Activated CD4-positive, alpha-beta T cell treated with anti-CD3 and anti-CD28 coated beads, Interleukin-2, amount 10 ng/mL, durations not matched to agents 24 days and 14 days (primary cell): Measurements from ENCODE around the gene TNNC2. TPM values are rescaled to one million over a fixed set of nuclear protein-coding genes. Genes with fewer than 3 reads are reported as not detected.
"Not testable (repeated sequence)": the region's sequence is repeated elsewhere in the genome, so short reads cannot be mapped to it uniquely, and the experiment has no call there.

Experiments
- DNase-seq: peaks from one replicate; pipeline ENCODE4 v3.0.0; 2022
- H3K27ac Mint-ChIP-seq: one replicate; pipeline ENCODE4 v1.8.0; 2022; ENCODE audit warnings: mild to moderate bottlenecking, mixed read lengths
- H3K27me3 Mint-ChIP-seq: one replicate; pipeline ENCODE4 v1.8.0; 2022; ENCODE audit warnings: mixed read lengths
- H3K36me3 Mint-ChIP-seq: one replicate; pipeline ENCODE4 v1.8.0; 2022; ENCODE audit warnings: low read depth, mild to moderate bottlenecking, mixed read lengths
- H3K4me1 Mint-ChIP-seq: one replicate; pipeline ENCODE4 v1.8.0; 2021; ENCODE audit warnings: mixed read lengths
- H3K4me3 Mint-ChIP-seq: one replicate; pipeline ENCODE4 v1.8.0; 2022; ENCODE audit warnings: mild to moderate bottlenecking, moderate library complexity, mixed read lengths
- H3K9me3 Mint-ChIP-seq: one replicate; pipeline ENCODE4 v1.8.0; 2021; ENCODE audit warnings: mixed read lengths
- intact Hi-C: fragments of 100-400 bp; cut with micrococcal nuclease; formaldehyde crosslinking; loops from one replicate; pipeline ENCODE4 v1.15.1; 2023
- total RNA-seq: library from RNA; stranded (reverse); gene quantifications from 2 replicates; pipeline ENCODE4 v1.2.3, GENCODE V29; 2022

TNNC2 gene
- total RNA-seq: not detected in 2 replicates

GRCh38 chr20:45827030-45827652 lies at the start of gene TNNC2:
Gene TNNC2 (minus strand): TSS chr20:45827312. CDS start chr20:45827248, 64 bp downstream.
- no peak for DNase-seq
- intact Hi-C loops: no loop called here
- H3K36me3 Mint-ChIP-seq: no peaks in the 10 kb centered on the region
- H3K4me3 Mint-ChIP-seq: no peak within 1 kb of the TSS
- H3K4me1 Mint-ChIP-seq: peaks cover 16% of the 10 kb centered on the region
- peaks cover 34% of the 10 kb centered on the region for H3K27me3 Mint-ChIP-seq
- H3K27ac Mint-ChIP-seq: no peak within 1 kb of the TSS
- H3K9me3 Mint-ChIP-seq: no peaks in the 10 kb centered on the region

- intact Hi-C loops: no loop called here
- Mint-ChIP-seq H3K27me3 (no peaks in the 10 kb centered on the region), H3K27ac (no peak overlapping the region), H3K9me3 (no peaks in the 10 kb centered on the region), H3K4me3 (no peak overlapping the region), H3K4me1 (no peaks in the 10 kb centered on the region), H3K36me3 (peaks cover 4% of the 10 kb centered on the region)
- no peak for DNase-seq
These were observed 47.5 kb upstream of the TNNC2 start for GRCh38 chr20:45874576-45874975.

GRCh38 chr20:45874104-45874481 lies 47.0 kb upstream of the TNNC2 start:
- H3K4me3 Mint-ChIP-seq, H3K27me3 Mint-ChIP-seq, H3K4me1 Mint-ChIP-seq, intact Hi-C loops, H3K36me3 Mint-ChIP-seq, H3K9me3 Mint-ChIP-seq, DNase-seq: not testable (repeated sequence)
- H3K27ac Mint-ChIP-seq: peak overlapping the region; percentile 67

- no peak for DNase-seq
- Mint-ChIP-seq H3K9me3 (no peaks in the 10 kb centered on the region), H3K27ac (peak overlapping the region; percentile 67), H3K27me3 (no peaks in the 10 kb centered on the region), H3K36me3 (peaks cover 2% of the 10 kb centered on the region), H3K4me1 (no peaks in the 10 kb centered on the region), H3K4me3 (no peak overlapping the region)
- intact Hi-C loops: no loop called here
These were observed 46.4 kb upstream of the TNNC2 start for GRCh38 chr20:45873409-45874103.

GRCh38 chr20:45872626-45873025 lies 45.5 kb upstream of the TNNC2 start:
- H3K9me3 Mint-ChIP-seq: no peaks in the 10 kb centered on the region
- no peak overlapping the region for H3K27ac Mint-ChIP-seq
- intact Hi-C loops: no loop called here
- H3K4me1 Mint-ChIP-seq: no peaks in the 10 kb centered on the region
- no peaks in the 10 kb centered on the region for H3K27me3 Mint-ChIP-seq
- DNase-seq: no peak
- H3K36me3 Mint-ChIP-seq: peaks cover 2% of the 10 kb centered on the region
- no peak overlapping the region for H3K4me3 Mint-ChIP-seq

GRCh38 chr20:45867819-45868176 lies 40.7 kb upstream of the TNNC2 start:
- H3K4me3 Mint-ChIP-seq: no peak overlapping the region
- no peaks in the 10 kb centered on the region for H3K27me3 Mint-ChIP-seq
- DNase-seq: no peak
- intact Hi-C loops: no loop called here
- H3K36me3 Mint-ChIP-seq: peaks cover 7% of the 10 kb centered on the region
- H3K4me1 Mint-ChIP-seq: no peaks in the 10 kb centered on the region
- H3K9me3 Mint-ChIP-seq: no peaks in the 10 kb centered on the region
- no peak overlapping the region for H3K27ac Mint-ChIP-seq

- peaks cover 5% of the 10 kb centered on the region for H3K36me3 Mint-ChIP-seq
- no peaks in the 10 kb centered on the region for H3K4me1 Mint-ChIP-seq
- no peak for DNase-seq
- H3K27ac Mint-ChIP-seq: no peak overlapping the region
- intact Hi-C loops: no loop called here
- no peaks in the 10 kb centered on the region for H3K9me3 Mint-ChIP-seq
- H3K4me3 Mint-ChIP-seq: no peak overlapping the region
- no peaks in the 10 kb centered on the region for H3K27me3 Mint-ChIP-seq
These were observed 40.2 kb upstream of the TNNC2 start for GRCh38 chr20:45867136-45867818.

GRCh38 chr20:45866454-45866853 lies 39.3 kb upstream of the TNNC2 start:
- H3K27ac Mint-ChIP-seq: no peak overlapping the region
- peaks cover 4% of the 10 kb centered on the region for H3K36me3 Mint-ChIP-seq
- H3K9me3 Mint-ChIP-seq: no peaks in the 10 kb centered on the region
- no peak for DNase-seq
- intact Hi-C loops: no loop called here
- H3K4me3 Mint-ChIP-seq: no peak overlapping the region
- H3K4me1 Mint-ChIP-seq: no peaks in the 10 kb centered on the region
- no peaks in the 10 kb centered on the region for H3K27me3 Mint-ChIP-seq

GRCh38 chr20:45863543-45864470 lies 36.7 kb upstream of the TNNC2 start:
- no peaks in the 10 kb centered on the region for H3K27me3 Mint-ChIP-seq
- H3K27ac Mint-ChIP-seq: no peak overlapping the region
- no peaks in the 10 kb centered on the region for H3K9me3 Mint-ChIP-seq
- peaks cover 12% of the 10 kb centered on the region for H3K4me1 Mint-ChIP-seq
- H3K4me3 Mint-ChIP-seq: no peak overlapping the region
- peaks cover 13% of the 10 kb centered on the region for H3K36me3 Mint-ChIP-seq
- intact Hi-C loops: no loop called here
- DNase-seq: no peak

- Mint-ChIP-seq H3K9me3 (no peaks in the 10 kb centered on the region), H3K4me1 (peaks cover 27% of the 10 kb centered on the region), H3K27me3 (no peaks in the 10 kb centered on the region), H3K27ac (no peak overlapping the region), H3K4me3 (no peak overlapping the region), H3K36me3 (peaks cover 13% of the 10 kb centered on the region)
- DNase-seq: no peak
- intact Hi-C loops: no loop called here
These were observed 34.3 kb upstream of the TNNC2 start for GRCh38 chr20:45861221-45862075.

- H3K4me3 Mint-ChIP-seq: no peak overlapping the region
- H3K36me3 Mint-ChIP-seq: peaks cover 13% of the 10 kb centered on the region
- H3K4me1 Mint-ChIP-seq: peaks cover 30% of the 10 kb centered on the region
- H3K27ac Mint-ChIP-seq: no peak overlapping the region
- H3K9me3 Mint-ChIP-seq: no peaks in the 10 kb centered on the region
- intact Hi-C loops: no loop called here
- no peak for DNase-seq
- no peaks in the 10 kb centered on the region for H3K27me3 Mint-ChIP-seq
These were observed 33.6 kb upstream of the TNNC2 start for GRCh38 chr20:45860560-45861220.

GRCh38 chr20:45859916-45860315 lies 32.8 kb upstream of the TNNC2 start:
- Mint-ChIP-seq H3K36me3 (peaks cover 13% of the 10 kb centered on the region), H3K9me3 (no peaks in the 10 kb centered on the region), H3K27ac (no peak overlapping the region), H3K4me3 (no peak overlapping the region), H3K4me1 (peaks cover 34% of the 10 kb centered on the region), H3K27me3 (no peaks in the 10 kb centered on the region)
- no peak for DNase-seq
- intact Hi-C loops: no loop called here

GRCh38 chr20:45857882-45858216 lies 30.7 kb upstream of the TNNC2 start:
- no peak for DNase-seq
- Mint-ChIP-seq H3K27me3 (no peaks in the 10 kb centered on the region), H3K4me3 (peak overlapping the region; percentile 98), H3K9me3 (no peaks in the 10 kb centered on the region), H3K27ac (peak overlapping the region; percentile 98), H3K4me1 (peaks cover 35% of the 10 kb centered on the region), H3K36me3 (peaks cover 17% of the 10 kb centered on the region)
- intact Hi-C loops: loop anchor here (1.0 to 2.0 kb wide), 7 partner anchors 23 to 114 kb away; partner anchors contain the start of genes CTSA, NEURL2, UBE2C and ZNF335
